IMR-90 (cell line): ENCODE results near the gene RNF151.

Source experiments
- CTCF ChIP-seq: conservative IDR thresholded peaks from 2 replicates; pipeline ENCODE4 v1.5.1; 2012; ENCODE audit warnings: mild to moderate bottlenecking, low read depth, low read length, improper control_type of control experiment
- MXI1 ChIP-seq: IDR thresholded peaks from 2 replicates; pipeline ENCODE4 v1.6.1; 2012; ENCODE audit warnings: low read depth, mild to moderate bottlenecking, low read length, moderate library complexity, borderline replicate concordance
- POLR2A ChIP-seq: IDR thresholded peaks from 2 replicates; pipeline ENCODE4 v1.6.1; 2012; ENCODE audit warnings: mild to moderate bottlenecking, low read depth, low read length
- RAD21 ChIP-seq: IDR thresholded peaks from 2 replicates; pipeline ENCODE4 v1.6.1; 2012; ENCODE audit warnings: low read length, improper control_type of control experiment

GRCh38 chr16:1979271-1980029 is 12.8 kb downstream of the RNF151 start:
- no peak for TF ChIP-seq CTCF
- TF ChIP-seq MXI1: no peak
- no peak for TF ChIP-seq RAD21
- no peak for TF ChIP-seq POLR2A
